K562 (cell line): ENCODE results near the gene PAQR7. TPM values are rescaled to one million over a fixed set of nuclear protein-coding genes. Genes with fewer than 3 reads are reported as not detected.

Source experiments
- BRD9 ChIP-seq: fragments of 450-650 bp; IDR thresholded peaks from 2 replicates; pipeline ENCODE4 v1.6.1; 2018; ENCODE audit warnings: low read depth; ENCODE audit not compliant: partially characterized antibody
- EP400 ChIP-seq: fragments of 450-650 bp; IDR thresholded peaks from 2 replicates; pipeline ENCODE4 v1.6.1; 2017; ENCODE audit warnings: antibody characterized with exemption, mild to moderate bottlenecking, moderate library complexity
- ETV6 ChIP-seq, 3 experiments: fragments of 150-350 bp in 1 of 3; sonication (generic) in 1 of 3; formaldehyde crosslinking in 1 of 3; IDR thresholded peaks; 2 replicates each; pipeline versions ENCODE4 v1.6.1 to v1.8.0; 2014 to 2022; ENCODE audit warnings: borderline replicate concordance in 2 of 3, low read depth in 2 of 3, antibody characterized with exemption in 1 of 3, low read length in 1 of 3, mild to moderate bottlenecking in 1 of 3, missing genetic modification reagents in 1 of 3
- GATAD2A ChIP-seq: fragments of 450-650 bp; IDR thresholded peaks from 2 replicates; pipeline ENCODE4 v1.6.1; 2017
- HDAC2 ChIP-seq: fragments of 450-650 bp; IDR thresholded peaks from 2 replicates; pipeline ENCODE4 v1.6.1; 2016; ENCODE audit warnings: mild to moderate bottlenecking
- HMGN3 ChIP-seq: IDR thresholded peaks from 2 replicates; pipeline ENCODE4 v1.6.1; 2011; ENCODE audit warnings: borderline replicate concordance, low read depth, mild to moderate bottlenecking, mixed read lengths, low read length; ENCODE audit not compliant: insufficient read length; ENCODE audit errors: extremely low read depth
- L3MBTL2 ChIP-seq: fragments of 450-650 bp; IDR thresholded peaks from 2 replicates; pipeline ENCODE4 v1.6.1; 2016; ENCODE audit warnings: mild to moderate bottlenecking, moderate library complexity
- MAFG ChIP-seq: fragments of 450-650 bp; conservative IDR thresholded peaks from 2 replicates; pipeline ENCODE4 v1.6.1; 2016; ENCODE audit warnings: missing genetic modification characterization, missing compliant biosample characterization
- POLR2G ChIP-seq: fragments of 200-400 bp; formaldehyde crosslinking; IDR thresholded peaks from 2 replicates; pipeline ENCODE4 v1.6.1; 2017; ENCODE audit warnings: low read depth, mild to moderate bottlenecking, antibody characterized with exemption, low read length, moderate library complexity
- SP1 ChIP-seq: sonication (generic); formaldehyde crosslinking; IDR thresholded peaks from 2 replicates; pipeline ENCODE4 v1.8.1; 2022; ENCODE audit warnings: mild to moderate bottlenecking, missing genetic modification reagents
- TOE1 ChIP-seq, 2 experiments: fragments of 450-650 bp in 1 of 2; sonication (generic) in 1 of 2; formaldehyde crosslinking in 1 of 2; IDR thresholded peaks; 2 replicates each; pipeline versions ENCODE4 v1.7.1 to v1.8.0; 2016 to 2022; ENCODE audit warnings: borderline replicate concordance in 2 of 2, mild to moderate bottlenecking in 2 of 2, antibody characterized with exemption in 1 of 2, inconsistent platforms in 1 of 2, low read depth in 1 of 2, missing genetic modification reagents in 1 of 2, moderate library complexity in 1 of 2
- XRCC5 ChIP-seq: fragments of 200-400 bp; formaldehyde crosslinking; IDR thresholded peaks from 2 replicates; pipeline ENCODE4 v1.6.1; 2017; ENCODE audit warnings: low read depth, mild to moderate bottlenecking, low read length
- ZNF717 ChIP-seq: fragments of 250-450 bp; sonication (Bioruptor Pico); IDR thresholded peaks from 2 replicates; pipeline ENCODE4 v1.5.0; 2021
- polyA plus RNA-seq, 8 experiments: library from polyadenylated mRNA; depleted of rRNA in 4 of 8; stranded (reverse) in 5 of 8; unstranded in 3 of 8; fragments of >200 nt; fragmentation: Nextera tagmentation in 2 of 8; fragmentation: Illumina TruSeq in 1 of 8; extraction: Ambion mirVana in 2 of 8; extraction: Trizol in 1 of 8; gene quantifications; 2 replicates each; pipeline versions ENCODE4 v1.2.1 to v1.2.3, GENCODE V29; 2011 to 2014; ENCODE audit warnings: inconsistent platforms in 1 of 8, missing spikeins in 1 of 8
- total RNA-seq, 7 experiments: library from RNA; depleted of rRNA in 6 of 7; stranded (reverse); fragments of >200 nt in 6 of 7; fragmentation: Illumina TruSeq in 2 of 7; extraction: Trizol in 2 of 7; gene quantifications; 2 replicates each; pipeline versions ENCODE4 v1.2.1 to v1.2.3, GENCODE V29; 2011 to 2021; ENCODE audit warnings: low replicate concordance in 1 of 7
- TF ChIP-seq, protein P1 (sequence below): fragments of 450-650 bp; IDR thresholded peaks from 2 replicates; pipeline ENCODE4 v1.6.1; 2018; ENCODE audit not compliant: partially characterized antibody
- TF ChIP-seq, protein P2 (sequence below): fragments of 450-650 bp; IDR thresholded peaks from 2 replicates; pipeline ENCODE4 v1.6.1; 2016

Gene PAQR7
- total and polyA plus RNA-seq, 9 of the 15 experiments (the other 6 are each of a cell fraction or from before 2014, with no cell fraction given): 1.1 to 5.2 (median 2.6) TPM

DNA sequence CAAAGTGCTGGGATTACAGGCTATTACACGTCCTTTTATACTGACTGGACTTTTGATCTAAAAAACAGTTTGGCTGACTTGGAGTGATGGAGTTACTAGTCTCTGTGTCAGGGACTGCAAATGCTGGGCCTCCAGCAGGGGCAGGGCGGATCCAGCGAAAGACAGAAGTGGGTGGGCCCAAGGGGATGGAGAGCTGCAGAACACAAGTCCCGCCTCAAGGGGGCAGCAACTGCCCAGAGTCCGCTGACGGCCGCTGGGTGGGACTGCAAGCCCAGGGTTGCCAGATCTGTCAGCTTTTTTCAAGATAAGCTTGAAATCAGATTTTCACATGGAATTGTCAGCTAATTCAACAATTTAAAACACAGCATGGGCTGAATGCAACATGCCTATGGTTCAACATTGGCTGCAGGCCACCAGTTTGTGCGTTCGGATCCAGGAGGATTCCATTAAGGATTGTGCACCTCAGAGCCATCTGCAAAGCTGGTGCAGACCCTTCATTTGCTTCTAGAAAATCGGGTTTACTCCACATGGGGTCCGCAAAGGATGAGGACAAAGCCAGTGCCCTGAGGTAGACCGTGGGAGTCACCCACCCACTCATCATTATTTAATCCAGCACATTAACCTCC, 20.0 kb upstream of the PAQR7 start (continued):
- TF ChIP-seq POLR2G (peak; percentile 55), EP400 (peak; percentile 73), MAFG (tag) (no peak; the same call in 1 of the 2 replicates), GATAD2A (0 out of 2 replicates have a peak, but pooled peaks have one; percentile 34), HMGN3 (no peak), TOE1 (IDR thresholded peaks at IDR 0.05; ENCODE audit: borderline replicate concordance) (peak; percentile 69), TOE1 (CRISPR knock-in tag; IDR thresholded peaks at IDR 0.05; ENCODE audit: borderline replicate concordance, low read depth) (0 out of 2 replicates have a peak, but pooled peaks have one; percentile 48), BRD9 (no peak), ZNF717 (CRISPR knock-in tag) (no peak), L3MBTL2 (peak; percentile 21; the same call in 1 of the 2 replicates), ETV6 (IDR thresholded peaks at IDR 0.05; ENCODE audit: borderline replicate concordance in 1 of 2, low read depth in 2 of 2, low read length in 1 of 2) (no peak; a peak in 1 of 4 replicates), ETV6 (CRISPR knock-in tag; IDR thresholded peaks at IDR 0.05; ENCODE audit: borderline replicate concordance) (no peak), HDAC2 (peak; percentile 69), SP1 (CRISPR knock-in tag) (peak; percentile 99), XRCC5 (peak; percentile 92)
- TF ChIP-seq, protein P1, sequence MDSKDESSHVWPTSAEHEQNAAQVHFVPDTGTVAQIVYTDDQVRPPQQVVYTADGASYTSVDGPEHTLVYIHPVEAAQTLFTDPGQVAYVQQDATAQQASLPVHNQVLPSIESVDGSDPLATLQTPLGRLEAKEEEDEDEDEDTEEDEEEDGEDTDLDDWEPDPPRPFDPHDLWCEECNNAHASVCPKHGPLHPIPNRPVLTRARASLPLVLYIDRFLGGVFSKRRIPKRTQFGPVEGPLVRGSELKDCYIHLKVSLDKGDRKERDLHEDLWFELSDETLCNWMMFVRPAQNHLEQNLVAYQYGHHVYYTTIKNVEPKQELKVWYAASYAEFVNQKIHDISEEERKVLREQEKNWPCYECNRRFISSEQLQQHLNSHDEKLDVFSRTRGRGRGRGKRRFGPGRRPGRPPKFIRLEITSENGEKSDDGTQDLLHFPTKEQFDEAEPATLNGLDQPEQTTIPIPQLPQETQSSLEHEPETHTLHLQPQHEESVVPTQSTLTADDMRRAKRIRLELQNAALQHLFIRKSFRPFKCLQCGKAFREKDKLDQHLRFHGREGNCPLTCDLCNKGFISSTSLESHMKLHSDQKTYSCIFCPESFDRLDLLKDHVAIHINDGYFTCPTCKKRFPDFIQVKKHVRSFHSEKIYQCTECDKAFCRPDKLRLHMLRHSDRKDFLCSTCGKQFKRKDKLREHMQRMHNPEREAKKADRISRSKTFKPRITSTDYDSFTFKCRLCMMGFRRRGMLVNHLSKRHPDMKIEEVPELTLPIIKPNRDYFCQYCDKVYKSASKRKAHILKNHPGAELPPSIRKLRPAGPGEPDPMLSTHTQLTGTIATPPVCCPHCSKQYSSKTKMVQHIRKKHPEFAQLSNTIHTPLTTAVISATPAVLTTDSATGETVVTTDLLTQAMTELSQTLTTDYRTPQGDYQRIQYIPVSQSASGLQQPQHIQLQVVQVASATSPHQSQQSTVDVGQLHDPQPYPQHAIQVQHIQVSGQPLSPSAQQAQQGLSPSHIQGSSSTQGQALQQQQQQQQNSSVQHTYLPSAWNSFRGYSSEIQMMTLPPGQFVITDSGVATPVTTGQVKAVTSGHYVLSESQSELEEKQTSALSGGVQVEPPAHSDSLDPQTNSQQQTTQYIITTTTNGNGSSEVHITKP: peak; percentile 31
- TF ChIP-seq, protein P2, sequence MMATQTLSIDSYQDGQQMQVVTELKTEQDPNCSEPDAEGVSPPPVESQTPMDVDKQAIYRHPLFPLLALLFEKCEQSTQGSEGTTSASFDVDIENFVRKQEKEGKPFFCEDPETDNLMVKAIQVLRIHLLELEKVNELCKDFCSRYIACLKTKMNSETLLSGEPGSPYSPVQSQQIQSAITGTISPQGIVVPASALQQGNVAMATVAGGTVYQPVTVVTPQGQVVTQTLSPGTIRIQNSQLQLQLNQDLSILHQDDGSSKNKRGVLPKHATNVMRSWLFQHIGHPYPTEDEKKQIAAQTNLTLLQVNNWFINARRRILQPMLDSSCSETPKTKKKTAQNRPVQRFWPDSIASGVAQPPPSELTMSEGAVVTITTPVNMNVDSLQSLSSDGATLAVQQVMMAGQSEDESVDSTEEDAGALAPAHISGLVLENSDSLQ: peak; percentile 58; the same call in 1 of the 2 replicates
